GM18505 (cell line): ENCODE results near the gene MRS2.

Experiments used
- ATAC-seq: cut with Tn5 transposase; IDR thresholded peaks from one replicate; pipeline ENCODE4 v1.9.1; 2021; ENCODE audit not compliant: unreplicated experiment
- POLR2A ChIP-seq: IDR thresholded peaks from 4 replicates; pipeline ENCODE4 v1.6.1; 2011; ENCODE audit warnings: borderline replicate concordance; ENCODE audit not compliant: insufficient read depth, insufficient read length; ENCODE audit errors: extremely low read depth

MRS2 gene

GRCh38 chr6:24454452-24454851 is 51.7 kb downstream of the MRS2 start:
- ATAC-seq = no peak
- TF ChIP-seq POLR2A = no peak

- TF ChIP-seq POLR2A = no peak
- no peak for ATAC-seq
Observed at GRCh38 chr6:24455061-24455460, 52.3 kb downstream of the MRS2 start.

- ATAC-seq = no peak
- TF ChIP-seq POLR2A = no peak
Observed at GRCh38 chr6:24458134-24458533, 55.4 kb downstream of the MRS2 start.

GRCh38 chr6:24458941-24459340 is 56.2 kb downstream of the MRS2 start:
- ATAC-seq = no peak
- no peak for TF ChIP-seq POLR2A

- TF ChIP-seq POLR2A = no peak
- ATAC-seq = no peak
Observed at GRCh38 chr6:24460966-24461365, 58.2 kb downstream of the MRS2 start.

- ATAC-seq = no peak
- TF ChIP-seq POLR2A = no peak
Observed at GRCh38 chr6:24464253-24465038, 61.7 kb downstream of the MRS2 start.

GRCh38 chr6:24469811-24470210 is 67.1 kb downstream of the MRS2 start:
- no peak for TF ChIP-seq POLR2A
- no peak for ATAC-seq

- ATAC-seq = no peak
- no peak for TF ChIP-seq POLR2A
Observed at GRCh38 chr6:24472181-24472580, 69.4 kb downstream of the MRS2 start.
